ENCODE measurements around the gene TGFBR3. TPM values are rescaled to one million over a fixed set of nuclear protein-coding genes. Genes with fewer than 3 reads are reported as not detected.

TGFBR3 gene
- total RNA-seq, 2 experiments from 2014 or later = 3.7 to 4.0 TPM

DNA sequence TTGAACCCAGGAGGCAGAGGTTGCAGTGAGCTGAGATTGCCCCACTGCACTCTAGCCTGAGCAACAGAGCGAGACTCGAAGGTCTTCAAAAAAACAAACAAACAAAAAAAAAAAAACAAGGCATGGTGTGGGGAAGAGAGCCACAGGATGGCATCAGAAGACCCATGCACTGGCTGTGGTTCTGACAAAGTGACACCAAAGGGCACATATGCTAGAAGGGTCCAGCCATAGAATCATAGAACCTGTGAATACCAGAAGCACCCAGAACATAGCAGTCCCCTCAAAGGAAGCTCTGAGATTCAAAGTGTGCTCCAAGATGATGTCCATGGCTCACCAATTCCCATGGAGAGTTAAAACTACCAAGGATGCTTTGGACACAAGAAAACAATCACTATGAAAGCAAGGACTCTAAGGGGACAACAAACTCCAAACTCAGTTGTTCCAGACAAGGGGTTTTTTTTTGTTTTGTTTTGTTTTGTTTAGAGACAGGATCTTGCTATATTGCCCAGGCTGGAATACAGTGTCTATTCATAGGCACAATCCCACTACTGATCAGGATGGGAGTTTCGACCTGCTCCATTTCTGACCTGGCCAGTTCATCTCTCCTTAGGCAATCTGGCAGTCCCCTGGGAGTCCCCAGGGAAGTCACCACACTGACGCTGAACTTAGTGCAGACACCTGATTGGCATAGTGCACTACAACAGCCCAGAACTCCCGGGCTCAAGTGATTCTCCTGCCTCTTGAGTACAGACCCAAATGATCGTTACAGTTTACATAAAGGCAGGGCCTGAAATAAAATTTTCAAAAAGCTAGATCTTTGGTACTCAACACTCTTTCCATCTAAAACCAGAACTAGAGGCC is 56.4 kb downstream of the TGFBR3 start:
- Mint-ChIP-seq H3K4me1 (ENCODE audit: low read depth) (peaks cover 9% of the 10 kb centered on the region), H3K36me3 (ENCODE audit: low read depth) (no peaks in the 10 kb centered on the region), H3K4me3 (no peak overlapping the region), H3K9me3 (ENCODE audit: insufficient read depth) (no peaks in the 10 kb centered on the region), H3K27me3 (ENCODE audit: low read depth) (peaks cover 5% of the 10 kb centered on the region), H3K27ac (no peak overlapping the region)
- ChIA-PET POLR2A (no interaction called here), CTCF (no interaction called here)
- ATAC-seq (no peak), DNase-seq (no peak)

DNA sequence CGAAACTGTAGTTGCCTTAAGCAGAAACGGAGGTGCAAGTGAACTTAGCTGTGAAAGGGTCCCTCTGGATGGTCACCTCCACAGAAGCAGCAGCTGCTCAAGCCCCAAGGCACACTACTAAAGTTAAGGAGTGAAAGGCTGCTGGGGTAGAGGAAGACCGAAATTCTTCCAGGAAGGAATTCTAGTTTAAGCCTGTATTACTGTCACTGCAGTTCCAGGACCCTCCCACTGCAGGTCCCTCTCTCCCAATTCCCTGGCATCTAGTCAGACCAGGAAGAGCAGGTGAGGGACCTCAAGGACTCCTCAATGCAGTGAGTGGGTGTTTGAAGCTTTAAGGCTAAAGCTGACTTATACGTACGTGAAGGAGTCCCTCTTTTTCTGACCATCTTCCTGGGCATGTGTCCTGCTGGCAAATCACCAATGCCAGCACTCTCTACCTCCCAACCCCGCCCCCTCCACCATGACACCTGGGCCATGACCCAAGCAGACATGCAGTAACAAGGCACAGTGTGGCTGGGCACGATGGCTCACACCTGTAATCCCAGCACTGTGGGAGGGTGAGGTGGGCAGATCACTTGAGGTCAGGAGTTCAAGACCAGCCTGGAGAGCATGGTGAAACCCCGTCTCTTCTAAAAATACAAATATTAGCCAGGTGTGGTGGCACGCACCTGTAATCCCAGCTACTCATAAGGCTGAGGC is 57.2 kb downstream of the TGFBR3 start:
- ATAC-seq (no peak), DNase-seq (no peak)
- Mint-ChIP-seq H3K27ac (no peak overlapping the region), H3K9me3 (ENCODE audit: insufficient read depth) (no peaks in the 10 kb centered on the region), H3K27me3 (ENCODE audit: low read depth) (peaks cover 5% of the 10 kb centered on the region), H3K36me3 (ENCODE audit: low read depth) (no peaks in the 10 kb centered on the region), H3K4me3 (no peak overlapping the region), H3K4me1 (ENCODE audit: low read depth) (peaks cover 9% of the 10 kb centered on the region)
- POLR2A ChIA-PET = no interaction called here
- CTCF ChIA-PET = no interaction called here

GRCh38 chr1:91827459-91828321 is 58.3 kb downstream of the TGFBR3 start:
- Mint-ChIP-seq H3K4me1 (ENCODE audit: low read depth) (peaks cover 9% of the 10 kb centered on the region), H3K27me3 (ENCODE audit: low read depth) (peaks cover 8% of the 10 kb centered on the region)
- no peak for ATAC-seq

DNA sequence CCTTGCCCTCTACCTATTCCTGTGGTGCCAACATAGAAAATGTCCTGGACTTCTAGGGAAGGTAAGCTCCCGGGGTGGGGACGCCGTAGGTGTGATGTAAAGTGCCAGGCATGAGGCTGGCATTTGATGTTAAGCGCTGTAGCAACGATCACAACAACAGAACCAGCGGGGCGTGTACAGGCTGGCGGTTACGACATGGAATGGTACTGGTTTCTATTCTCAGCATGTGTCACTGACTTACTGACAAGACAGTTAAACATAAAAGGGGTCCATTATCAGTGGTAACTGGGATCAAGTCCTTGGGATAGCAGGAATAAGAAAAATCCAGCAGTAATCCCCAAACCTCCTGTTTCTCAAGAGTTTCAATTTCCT is 58.9 kb downstream of the TGFBR3 start:
- H3K9me3 Mint-ChIP-seq (ENCODE audit: insufficient read depth) = no peaks in the 10 kb centered on the region
- no peaks in the 10 kb centered on the region for H3K36me3 Mint-ChIP-seq (ENCODE audit: low read depth)
- no peak overlapping the region for H3K4me3 Mint-ChIP-seq
- H3K27me3 Mint-ChIP-seq (ENCODE audit: low read depth) = peaks cover 12% of the 10 kb centered on the region
- CTCF ChIA-PET = no interaction called here
- H3K27ac Mint-ChIP-seq = no peak overlapping the region
- ATAC-seq = no peak
- no peak for DNase-seq
- POLR2A ChIA-PET = no interaction called here
- peaks cover 9% of the 10 kb centered on the region for H3K4me1 Mint-ChIP-seq (ENCODE audit: low read depth)

More at GRCh38 chr1:91827459-91828321, 58.3 kb downstream of the TGFBR3 start:
- Mint-ChIP-seq H3K9me3 (ENCODE audit: insufficient read depth) (no peaks in the 10 kb centered on the region), H3K27ac (no peak overlapping the region), H3K36me3 (ENCODE audit: low read depth) (no peaks in the 10 kb centered on the region), H3K4me3 (no peak overlapping the region)
- ChIA-PET POLR2A (no interaction called here), CTCF (no interaction called here)
- no peak for DNase-seq

DNA sequence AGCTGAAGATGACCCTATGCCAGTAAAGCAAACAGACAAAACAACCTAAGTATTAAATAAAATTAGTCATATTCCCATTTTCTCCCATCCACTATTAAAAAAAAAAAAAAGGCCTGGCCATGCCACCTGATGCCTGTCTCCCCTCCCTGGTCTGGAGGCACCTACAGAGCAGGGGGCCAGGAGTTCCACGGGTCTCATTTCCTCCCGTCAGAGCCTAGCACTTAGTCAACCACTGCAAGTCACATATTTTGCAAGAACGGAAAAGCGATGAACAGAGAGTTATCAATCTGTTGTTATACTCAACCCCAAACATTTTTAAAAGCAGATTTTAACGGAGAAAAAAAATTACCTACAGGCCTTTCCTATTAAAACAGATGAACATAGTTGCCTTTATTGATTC is 59.3 kb downstream of the TGFBR3 start:
- no peak for ATAC-seq

DNA sequence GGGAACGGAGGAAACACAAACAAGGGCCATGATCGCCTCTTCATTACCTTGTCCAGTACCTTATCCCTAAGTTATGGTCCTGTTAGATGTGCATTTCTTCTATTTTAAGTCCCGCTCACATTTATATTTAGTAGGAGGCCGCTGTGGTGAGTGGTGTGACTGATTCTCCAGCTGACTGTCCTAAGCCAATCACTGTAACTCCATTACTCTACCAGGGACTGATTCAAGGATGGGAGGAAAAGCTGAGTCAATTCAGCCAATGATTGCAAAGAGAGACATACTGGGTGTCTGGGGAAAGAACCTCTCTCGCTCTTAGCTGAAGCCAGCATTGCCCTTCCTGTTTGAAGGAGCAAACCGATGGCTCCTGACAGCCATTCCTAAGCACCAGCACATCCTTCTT is 59.7 kb downstream of the TGFBR3 start:
- POLR2A ChIA-PET = no interaction called here
- H3K4me1 Mint-ChIP-seq (ENCODE audit: low read depth) = peaks cover 14% of the 10 kb centered on the region
- CTCF ChIA-PET = no interaction called here
- no peak for DNase-seq
- no peak for ATAC-seq
- no peak overlapping the region for H3K4me3 Mint-ChIP-seq
- H3K27me3 Mint-ChIP-seq (ENCODE audit: low read depth) = peaks cover 12% of the 10 kb centered on the region
- no peak overlapping the region for H3K27ac Mint-ChIP-seq
- no peaks in the 10 kb centered on the region for H3K36me3 Mint-ChIP-seq (ENCODE audit: low read depth)
- no peaks in the 10 kb centered on the region for H3K9me3 Mint-ChIP-seq (ENCODE audit: insufficient read depth)

More for the DNA sequence above, 59.3 kb downstream of the TGFBR3 start:
- Mint-ChIP-seq H3K27me3 (ENCODE audit: low read depth) (peaks cover 12% of the 10 kb centered on the region), H3K9me3 (ENCODE audit: insufficient read depth) (no peaks in the 10 kb centered on the region), H3K4me1 (ENCODE audit: low read depth) (peaks cover 10% of the 10 kb centered on the region), H3K27ac (no peak overlapping the region), H3K4me3 (no peak overlapping the region), H3K36me3 (ENCODE audit: low read depth) (no peaks in the 10 kb centered on the region)
- ChIA-PET POLR2A (no interaction called here), CTCF (no interaction called here)
- DNase-seq = no peak

- Mint-ChIP-seq H3K27ac (no peak overlapping the region), H3K27me3 (ENCODE audit: low read depth) (peaks cover 7% of the 10 kb centered on the region), H3K36me3 (ENCODE audit: low read depth) (no peaks in the 10 kb centered on the region), H3K4me1 (ENCODE audit: low read depth) (peaks cover 5% of the 10 kb centered on the region), H3K9me3 (ENCODE audit: insufficient read depth) (no peaks in the 10 kb centered on the region), H3K4me3 (no peak overlapping the region)
- no peak for ATAC-seq
- ChIA-PET POLR2A (no interaction called here), CTCF (no interaction called here)
- DNase-seq = no peak
Observed at GRCh38 chr1:91821126-91821868, 64.7 kb downstream of the TGFBR3 start.

GRCh38 chr1:91819038-91819788 is 66.7 kb downstream of the TGFBR3 start:
- ATAC-seq = no peak
- no peaks in the 10 kb centered on the region for H3K36me3 Mint-ChIP-seq (ENCODE audit: low read depth)
- ChIA-PET POLR2A (no interaction called here), CTCF (interaction anchor here (0.7 to 2.6 kb wide), 3 partner anchors 8 to 1105 kb away, joined by 3 to 9 read pairs (median 4); no protein-coding TSS in a partner anchor)
- H3K9me3 Mint-ChIP-seq (ENCODE audit: insufficient read depth) = no peaks in the 10 kb centered on the region
- no peak overlapping the region for H3K27ac Mint-ChIP-seq
- no peak for DNase-seq
- peaks cover 7% of the 10 kb centered on the region for H3K4me1 Mint-ChIP-seq (ENCODE audit: low read depth)
- H3K27me3 Mint-ChIP-seq (ENCODE audit: low read depth) = peaks cover 7% of the 10 kb centered on the region
- H3K4me3 Mint-ChIP-seq = no peak overlapping the region

- Mint-ChIP-seq H3K9me3 (ENCODE audit: insufficient read depth) (no peaks in the 10 kb centered on the region), H3K27ac (no peak overlapping the region), H3K4me1 (ENCODE audit: low read depth) (peaks cover 8% of the 10 kb centered on the region), H3K4me3 (no peak overlapping the region), H3K27me3 (ENCODE audit: low read depth) (peaks cover 7% of the 10 kb centered on the region), H3K36me3 (ENCODE audit: low read depth) (no peaks in the 10 kb centered on the region)
- no peak for ATAC-seq
- no peak for DNase-seq
- CTCF ChIA-PET = interaction anchor here (2.6 kb wide), 1 partner anchor 306 kb away, joined by 9 read pairs; no protein-coding TSS in a partner anchor
- POLR2A ChIA-PET = no interaction called here
Observed at GRCh38 chr1:91818713-91818975, 67.3 kb downstream of the TGFBR3 start.

DNA sequence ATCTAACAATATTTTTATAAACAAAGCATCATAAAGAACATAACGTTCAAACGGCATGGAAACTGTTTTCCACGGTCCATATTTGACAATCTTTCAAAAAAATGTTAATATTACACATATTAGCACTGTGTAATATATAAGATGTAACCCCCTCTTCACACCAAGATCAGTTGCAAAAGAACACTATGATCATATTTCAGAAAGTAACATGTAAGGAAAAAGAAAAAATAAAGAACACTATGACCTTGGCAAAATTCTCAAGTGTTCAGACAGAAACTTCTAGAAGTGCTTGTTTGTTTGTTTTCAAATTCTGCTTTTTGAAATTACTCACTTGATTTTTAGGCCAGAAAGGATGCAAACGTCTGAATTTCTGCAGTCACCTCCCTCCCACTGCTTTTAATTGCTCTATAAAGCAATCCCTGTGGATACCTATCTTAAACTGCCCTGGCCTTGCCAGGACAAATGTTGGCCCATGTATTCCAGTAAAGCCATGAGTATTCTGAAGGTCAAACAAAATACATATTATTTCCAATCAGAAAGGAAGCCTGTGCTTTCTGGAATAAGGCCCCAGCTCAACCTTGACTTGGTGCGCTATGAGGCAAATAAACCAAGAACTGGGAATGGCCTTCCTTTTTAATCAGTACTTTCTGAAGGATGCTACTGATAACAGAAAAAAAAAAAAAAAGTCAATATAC is 68.6 kb downstream of the TGFBR3 start:
- no peak overlapping the region for H3K4me3 Mint-ChIP-seq
- CTCF ChIA-PET = interaction anchor here (0.6 to 2.6 kb wide), 3 partner anchors 16 to 305 kb away, joined by 3 to 9 read pairs (median 3); no protein-coding TSS in a partner anchor
- no peak for ATAC-seq
- H3K36me3 Mint-ChIP-seq (ENCODE audit: low read depth) = no peaks in the 10 kb centered on the region
- POLR2A ChIA-PET = no interaction called here
- no peak for DNase-seq
- H3K4me1 Mint-ChIP-seq (ENCODE audit: low read depth) = peaks cover 8% of the 10 kb centered on the region
- no peaks in the 10 kb centered on the region for H3K9me3 Mint-ChIP-seq (ENCODE audit: insufficient read depth)
- no peak overlapping the region for H3K27ac Mint-ChIP-seq
- H3K27me3 Mint-ChIP-seq (ENCODE audit: low read depth) = peaks cover 5% of the 10 kb centered on the region

- no peak for DNase-seq
- POLR2A ChIA-PET = no interaction called here
- Mint-ChIP-seq H3K4me1 (ENCODE audit: low read depth) (peaks cover 4% of the 10 kb centered on the region), H3K4me3 (no peak overlapping the region), H3K27me3 (ENCODE audit: low read depth) (peaks cover 7% of the 10 kb centered on the region), H3K36me3 (ENCODE audit: low read depth) (no peaks in the 10 kb centered on the region), H3K9me3 (ENCODE audit: insufficient read depth) (no peaks in the 10 kb centered on the region), H3K27ac (no peak overlapping the region)
- CTCF ChIA-PET = no interaction called here
- no peak for ATAC-seq
Observed at GRCh38 chr1:91816031-91816430, 69.9 kb downstream of the TGFBR3 start.
